Tibial nerve (tissue), 4 donors: ENCODE results near the gene WFDC1.

Experiments used
- CTCF ChIP-seq, 5 experiments: fragments of 200-600 bp in 3 of 5; fragments of 450-650 bp in 2 of 5; sonication (generic) in 3 of 5; IDR thresholded peaks; one replicate each; pipeline ENCODE4 v1.5.1; 2016 to 2019; ENCODE audit warnings: antibody characterized with exemption in 5 of 5, mild to moderate bottlenecking in 3 of 5, moderate library complexity in 2 of 5
- EP300 ChIP-seq, 2 donors: sonication (generic); formaldehyde crosslinking; IDR thresholded peaks; one replicate each; pipeline ENCODE4 v1.6.1; 2017; ENCODE audit warnings: antibody characterized with exemption in 2 of 2, mild to moderate bottlenecking in 1 of 2
- POLR2A ChIP-seq, 2 donors: fragments of 450-650 bp; IDR thresholded peaks; one replicate each; pipeline ENCODE4 v1.6.1; 2017; ENCODE audit warnings: antibody characterized with exemption in 2 of 2, mild to moderate bottlenecking in 2 of 2, moderate library complexity in 2 of 2

DNA sequence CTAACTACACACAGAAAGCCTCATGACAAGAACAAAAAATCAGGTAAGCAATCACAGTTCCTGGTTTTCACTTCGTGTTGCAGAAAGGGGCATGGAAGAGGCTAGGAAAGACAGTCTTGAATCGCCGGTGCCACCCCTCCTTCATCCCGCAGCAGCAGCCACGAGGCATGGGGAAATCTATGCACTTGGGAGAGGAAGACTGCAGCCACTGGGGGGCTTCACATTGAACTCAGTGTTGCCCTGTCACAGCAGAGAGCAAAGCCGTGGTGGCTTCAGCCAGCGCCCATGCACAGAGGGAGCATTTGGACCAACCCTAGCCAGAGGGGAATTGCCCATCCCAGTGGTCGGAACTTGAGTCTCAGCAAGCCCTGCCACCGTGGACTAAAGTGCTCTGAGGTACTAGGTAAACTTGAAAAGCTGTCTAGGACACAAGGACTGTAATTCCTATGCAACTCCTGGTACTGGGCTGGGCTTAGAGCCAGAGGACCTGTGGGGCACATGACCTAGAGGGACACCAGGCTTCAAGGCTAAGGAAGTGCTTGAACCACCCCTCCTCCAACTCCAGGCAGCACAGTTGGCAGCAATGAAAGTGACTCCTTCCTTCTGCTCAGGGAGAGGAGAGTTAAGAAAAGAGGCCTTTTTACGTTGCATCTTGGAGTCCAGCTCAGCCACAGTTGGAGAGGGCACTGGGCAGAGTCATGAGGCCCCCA lies 38.5 kb downstream of the WFDC1 start:
- TF ChIP-seq POLR2A (IDR thresholded peaks at IDR 0.05) = no peak
- TF ChIP-seq CTCF (IDR thresholded peaks at IDR 0.05) = no peak
- no peak for TF ChIP-seq EP300 (IDR thresholded peaks at IDR 0.05)
